SU-DHL-6 (cell line): ENCODE data around the gene ZNF423.

ENCODE experiments used
- H2AFZ ChIP-seq: fragments of 200-600 bp; sonication (generic); 2 replicates; pipeline ENCODE4 v1.6.1; 2014; ENCODE audit warnings: low read depth, mild to moderate bottlenecking, moderate library complexity, mixed read lengths, antibody characterized with exemption, low read length; ENCODE audit not compliant: severe bottlenecking
- H3F3A ChIP-seq: fragments of 200-600 bp; shearing (Covaris generic); 2 replicates; pipeline ENCODE4 v1.6.0; 2016; ENCODE audit warnings: antibody characterized with exemption, mild to moderate bottlenecking; ENCODE audit not compliant: insufficient read depth
- H3K27ac ChIP-seq: fragments of 200-600 bp; sonication (generic); 2 replicates; pipeline ENCODE4 v1.5.1; 2016; ENCODE audit warnings: low read depth, mild to moderate bottlenecking, low read length, moderate library complexity, mixed read lengths
- H3K27me3 ChIP-seq: fragments of 200-600 bp; sonication (generic), shearing (Covaris generic); 2 replicates; pipeline ENCODE4 v1.6.0; 2014; ENCODE audit warnings: mild to moderate bottlenecking, low read length
- H3K36me3 ChIP-seq: fragments of 200-600 bp; sonication (generic); 2 replicates; pipeline ENCODE4 v1.6.1; 2014; ENCODE audit warnings: mild to moderate bottlenecking, low read length, mixed read lengths
- H3K4me2 ChIP-seq: fragments of 300-600, 200-600 bp; shearing (Covaris generic), sonication (generic); 2 replicates; pipeline ENCODE4 v1.6.0; 2014; ENCODE audit warnings: low read length, low read depth, mild to moderate bottlenecking; ENCODE audit not compliant: poor library complexity, severe bottlenecking
- H3K4me3 ChIP-seq: fragments of 200-600 bp; sonication (generic); 2 replicates; pipeline ENCODE4 v1.5.1; 2014; ENCODE audit warnings: antibody characterized with exemption, low read length, mild to moderate bottlenecking, mixed read lengths; ENCODE audit not compliant: insufficient read depth, poor library complexity, severe bottlenecking
- H3K79me2 ChIP-seq: fragments of 200-600 bp; sonication (generic); 2 replicates; pipeline ENCODE4 v1.6.1; 2014; ENCODE audit warnings: mild to moderate bottlenecking, low read length, moderate library complexity; ENCODE audit not compliant: insufficient read depth
- H3K9ac ChIP-seq: fragments of 200-600 bp; sonication (generic); 2 replicates; pipeline ENCODE4 v1.7.0; 2014; ENCODE audit warnings: mild to moderate bottlenecking, low read length
- H3K9me2 ChIP-seq: fragments of 200-600 bp; sonication (generic); replicated peaks from 2 replicates; pipeline ENCODE4 v1.6.1; 2014; ENCODE audit warnings: low read length; ENCODE audit not compliant: insufficient read depth
- H3K9me3 ChIP-seq: fragments of 200-600 bp; sonication (generic); 2 replicates; pipeline ENCODE4 v1.6.1; 2014; ENCODE audit warnings: low read length, mixed read lengths; ENCODE audit not compliant: insufficient read depth
- H4K20me1 ChIP-seq: fragments of 200-600 bp; sonication (generic); 2 replicates; pipeline ENCODE4 v1.6.1; 2014; ENCODE audit warnings: low read depth, mild to moderate bottlenecking, antibody characterized with exemption, low read length, moderate library complexity, mixed read lengths
- EZH2phosphoT487 ChIP-seq: fragments of 200-600 bp; sonication (generic), shearing (Covaris generic); conservative IDR thresholded peaks from 2 replicates; pipeline ENCODE4 v1.6.1; 2018; ENCODE audit warnings: mild to moderate bottlenecking, antibody characterized with exemption, low read length, moderate library complexity, mixed read lengths
- TF ChIP-seq, protein P1 (sequence below): fragments of 200-600 bp; sonication (generic); IDR thresholded peaks from one replicate; pipeline ENCODE4 v1.5.1; 2017; ENCODE audit warnings: antibody characterized with exemption, mild to moderate bottlenecking, low read length, moderate library complexity; ENCODE audit not compliant: insufficient read depth, poor library complexity, severe bottlenecking

Gene ZNF423

GRCh38 chr16:49734331-49734730 is 121.6 kb downstream of the ZNF423 start:
- Histone ChIP-seq H3K79me2 (no peaks in the 10 kb centered on the region), H3F3A (no peaks in the 10 kb centered on the region), H3K9ac (no peak overlapping the region), H3K27me3 (no peaks in the 10 kb centered on the region), H2AFZ (no peak overlapping the region), H3K36me3 (no peaks in the 10 kb centered on the region), H3K9me2 (no peaks in the 10 kb centered on the region), H3K9me3 (no peaks in the 10 kb centered on the region), H3K27ac (no peak overlapping the region), H3K4me3 (no peak overlapping the region), H4K20me1 (no peaks in the 10 kb centered on the region), H3K4me2 (no peak overlapping the region)
- TF ChIP-seq, protein P1, sequence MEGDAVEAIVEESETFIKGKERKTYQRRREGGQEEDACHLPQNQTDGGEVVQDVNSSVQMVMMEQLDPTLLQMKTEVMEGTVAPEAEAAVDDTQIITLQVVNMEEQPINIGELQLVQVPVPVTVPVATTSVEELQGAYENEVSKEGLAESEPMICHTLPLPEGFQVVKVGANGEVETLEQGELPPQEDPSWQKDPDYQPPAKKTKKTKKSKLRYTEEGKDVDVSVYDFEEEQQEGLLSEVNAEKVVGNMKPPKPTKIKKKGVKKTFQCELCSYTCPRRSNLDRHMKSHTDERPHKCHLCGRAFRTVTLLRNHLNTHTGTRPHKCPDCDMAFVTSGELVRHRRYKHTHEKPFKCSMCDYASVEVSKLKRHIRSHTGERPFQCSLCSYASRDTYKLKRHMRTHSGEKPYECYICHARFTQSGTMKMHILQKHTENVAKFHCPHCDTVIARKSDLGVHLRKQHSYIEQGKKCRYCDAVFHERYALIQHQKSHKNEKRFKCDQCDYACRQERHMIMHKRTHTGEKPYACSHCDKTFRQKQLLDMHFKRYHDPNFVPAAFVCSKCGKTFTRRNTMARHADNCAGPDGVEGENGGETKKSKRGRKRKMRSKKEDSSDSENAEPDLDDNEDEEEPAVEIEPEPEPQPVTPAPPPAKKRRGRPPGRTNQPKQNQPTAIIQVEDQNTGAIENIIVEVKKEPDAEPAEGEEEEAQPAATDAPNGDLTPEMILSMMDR = no peak
- no peak for TF ChIP-seq EZH2phosphoT487

DNA sequence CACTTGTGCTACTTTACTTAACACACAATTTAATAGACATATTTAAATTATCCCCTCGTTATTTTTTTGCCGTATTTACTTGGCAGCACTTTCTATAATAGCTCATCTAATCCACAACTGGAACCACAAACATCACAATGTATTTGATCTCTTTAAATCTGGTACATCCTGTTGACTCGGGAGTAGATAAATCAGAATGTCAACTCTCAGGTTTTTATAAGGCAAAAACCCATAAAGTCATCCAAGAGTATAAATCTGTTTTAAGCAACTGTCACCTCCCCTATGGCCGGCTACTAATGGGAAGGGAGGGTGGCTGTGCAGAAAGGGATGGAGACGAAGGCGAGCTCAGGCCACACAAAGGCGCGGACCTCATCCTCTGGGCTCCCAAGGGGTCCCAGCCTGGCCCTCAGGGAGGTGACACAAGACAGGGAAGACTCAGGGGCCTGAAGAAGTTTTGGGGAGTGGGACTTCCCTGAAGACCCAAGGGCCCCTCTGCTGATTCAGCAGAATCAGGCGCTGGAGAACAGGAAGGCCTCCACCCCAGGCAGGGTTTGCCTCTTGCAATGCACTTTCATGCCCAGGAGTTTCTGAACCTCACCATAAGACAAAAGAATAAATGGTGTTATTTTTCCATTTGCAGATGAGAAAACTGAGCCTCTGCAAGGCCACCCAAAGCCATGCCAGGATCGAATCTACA is 122.5 kb downstream of the ZNF423 start:
- Histone ChIP-seq H3K9ac (no peak overlapping the region), H3K9me3 (no peaks in the 10 kb centered on the region), H3K4me3 (no peak overlapping the region), H3K27me3 (no peaks in the 10 kb centered on the region), H4K20me1 (no peaks in the 10 kb centered on the region), H3K36me3 (no peaks in the 10 kb centered on the region), H3K27ac (no peak overlapping the region), H3K9me2 (no peaks in the 10 kb centered on the region), H2AFZ (no peak overlapping the region), H3F3A (no peaks in the 10 kb centered on the region), H3K4me2 (no peak overlapping the region), H3K79me2 (no peaks in the 10 kb centered on the region)
- no peak for TF ChIP-seq EZH2phosphoT487
- TF ChIP-seq, protein P1 = no peak

GRCh38 chr16:49731911-49732310 is 124.0 kb downstream of the ZNF423 start:
- no peaks in the 10 kb centered on the region for H4K20me1 ChIP-seq
- H3K27me3 ChIP-seq = no peaks in the 10 kb centered on the region
- no peak overlapping the region for H3K4me3 ChIP-seq
- H3K9me2 ChIP-seq = no peaks in the 10 kb centered on the region
- H2AFZ ChIP-seq = no peak overlapping the region
- H3F3A ChIP-seq = no peaks in the 10 kb centered on the region
- H3K9me3 ChIP-seq = no peaks in the 10 kb centered on the region
- H3K79me2 ChIP-seq = no peaks in the 10 kb centered on the region
- H3K36me3 ChIP-seq = no peaks in the 10 kb centered on the region
- H3K9ac ChIP-seq = no peak overlapping the region
- no peak for TF ChIP-seq EZH2phosphoT487
- TF ChIP-seq, protein P1 = no peak
- H3K27ac ChIP-seq = no peak overlapping the region
- no peak overlapping the region for H3K4me2 ChIP-seq
